Gastroesophageal sphincter (tissue), 3 donors: ENCODE data around the gene ACSL5.

Experiments
- POLR2AphosphoS5 ChIP-seq: sonication (generic); formaldehyde crosslinking; IDR thresholded peaks from one replicate; pipeline ENCODE4 v1.6.1; 2017; ENCODE audit warnings: antibody characterized with exemption
- TF ChIP-seq, protein P1 (sequence below), 4 experiments: fragments of 200-600 bp in 2 of 4; fragments of 450-650 bp in 2 of 4; sonication (generic) in 1 of 4; IDR thresholded peaks; one replicate each; pipeline ENCODE4 v1.5.1; 2017 to 2019; ENCODE audit warnings: antibody characterized with exemption in 4 of 4, mild to moderate bottlenecking in 2 of 4, moderate library complexity in 2 of 4

DNA sequence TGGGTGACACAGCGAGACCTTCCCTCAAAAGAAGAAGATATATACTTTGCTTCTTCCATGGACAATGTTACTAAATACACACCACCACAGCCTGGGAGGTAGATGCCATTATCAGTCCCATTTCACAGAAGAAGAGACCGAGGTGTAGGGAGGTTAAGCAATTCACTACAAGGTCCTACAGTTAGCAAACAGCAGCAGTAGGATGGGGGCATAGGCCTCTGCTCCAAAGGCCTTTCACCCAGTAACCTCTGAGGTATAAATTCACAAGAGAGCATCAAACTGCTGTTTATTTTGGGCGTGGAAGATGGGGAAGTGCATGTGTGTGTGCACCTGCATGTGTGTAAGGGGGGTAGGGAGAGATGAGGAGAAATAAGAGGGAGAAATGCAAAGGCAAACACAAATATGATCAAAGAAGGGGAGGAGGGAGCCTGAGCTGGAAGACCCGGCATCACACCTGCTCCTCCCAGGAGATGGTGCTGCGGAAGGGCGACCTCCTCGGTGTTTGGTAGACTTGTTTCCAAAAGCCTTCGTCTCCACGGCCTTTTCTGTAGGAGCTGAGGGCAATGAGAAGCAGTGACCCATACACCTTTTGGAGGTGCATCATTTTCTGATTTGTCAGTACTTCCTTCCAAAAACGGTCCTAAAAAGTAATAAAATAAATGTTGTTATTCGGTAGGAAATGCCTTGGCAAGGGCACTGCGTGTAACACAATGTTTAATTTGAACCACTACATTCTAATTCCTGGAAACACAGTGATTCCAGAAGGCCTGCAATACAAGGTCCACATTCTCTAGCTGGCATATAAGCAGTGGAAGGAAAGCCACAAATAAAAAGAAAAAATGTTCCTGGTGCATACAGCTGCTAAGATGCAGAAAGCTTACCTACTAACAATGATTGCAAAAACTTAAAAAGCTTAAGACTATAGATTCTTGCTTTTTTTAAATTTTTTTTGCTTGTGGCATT lies 25.9 kb upstream of the ACSL5 start:
- TF ChIP-seq, protein P1, sequence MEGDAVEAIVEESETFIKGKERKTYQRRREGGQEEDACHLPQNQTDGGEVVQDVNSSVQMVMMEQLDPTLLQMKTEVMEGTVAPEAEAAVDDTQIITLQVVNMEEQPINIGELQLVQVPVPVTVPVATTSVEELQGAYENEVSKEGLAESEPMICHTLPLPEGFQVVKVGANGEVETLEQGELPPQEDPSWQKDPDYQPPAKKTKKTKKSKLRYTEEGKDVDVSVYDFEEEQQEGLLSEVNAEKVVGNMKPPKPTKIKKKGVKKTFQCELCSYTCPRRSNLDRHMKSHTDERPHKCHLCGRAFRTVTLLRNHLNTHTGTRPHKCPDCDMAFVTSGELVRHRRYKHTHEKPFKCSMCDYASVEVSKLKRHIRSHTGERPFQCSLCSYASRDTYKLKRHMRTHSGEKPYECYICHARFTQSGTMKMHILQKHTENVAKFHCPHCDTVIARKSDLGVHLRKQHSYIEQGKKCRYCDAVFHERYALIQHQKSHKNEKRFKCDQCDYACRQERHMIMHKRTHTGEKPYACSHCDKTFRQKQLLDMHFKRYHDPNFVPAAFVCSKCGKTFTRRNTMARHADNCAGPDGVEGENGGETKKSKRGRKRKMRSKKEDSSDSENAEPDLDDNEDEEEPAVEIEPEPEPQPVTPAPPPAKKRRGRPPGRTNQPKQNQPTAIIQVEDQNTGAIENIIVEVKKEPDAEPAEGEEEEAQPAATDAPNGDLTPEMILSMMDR (IDR thresholded peaks at IDR 0.05) = no peak
- TF ChIP-seq POLR2AphosphoS5 = no peak
